ENCODE results near the gene GPR157. TPM values are rescaled to one million over a fixed set of nuclear protein-coding genes. Genes with fewer than 3 reads are reported as not detected.
"Not testable (repeated sequence)": the region's sequence is repeated elsewhere in the genome, so short reads cannot be mapped to it uniquely, and the experiment has no call there.

Gene GPR157
- total RNA-seq, 4 donors from 2014 or later, result 2.8 to 4.4 (median 4.0) TPM

DNA sequence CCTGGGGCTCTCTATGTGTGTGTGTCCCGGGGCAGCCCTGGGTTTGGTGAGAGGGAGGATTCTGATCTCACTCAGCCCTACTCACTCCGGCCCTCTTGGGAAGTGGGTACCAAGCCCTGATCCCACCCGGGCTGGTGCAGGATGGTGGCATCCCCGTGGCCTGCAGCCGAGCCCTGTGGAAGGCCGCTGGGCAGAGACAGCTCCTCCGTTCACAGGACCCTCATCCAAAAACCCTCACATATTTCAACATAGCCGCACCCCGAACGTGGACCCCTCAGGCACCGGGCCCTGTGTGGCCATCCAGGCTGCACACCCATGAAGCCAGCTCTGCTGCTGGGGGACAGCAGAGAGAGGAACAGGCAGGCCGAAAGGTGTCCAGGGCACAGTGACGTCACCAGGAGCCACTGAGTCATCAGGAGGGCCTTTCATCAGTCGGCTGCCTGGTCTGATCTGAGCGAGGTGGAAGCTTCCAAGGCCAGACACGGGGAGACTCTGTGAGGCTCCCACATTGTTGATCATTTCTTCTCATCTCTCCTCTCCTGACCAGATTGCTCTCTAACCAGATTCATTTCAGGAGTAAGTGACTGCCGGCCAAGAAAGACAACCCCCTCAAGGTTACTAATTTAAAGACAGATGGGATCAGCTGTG lies 16.2 kb upstream of the GPR157 start:
- no peak overlapping the region for H3K4me3 ChIP-seq
- TF ChIP-seq POLR2A (IDR thresholded peaks at IDR 0.05) (no peak), EP300 (IDR thresholded peaks at IDR 0.05) (no peak), POLR2AphosphoS5 (IDR thresholded peaks at IDR 0.05) (no peak), CTCF (IDR thresholded peaks at IDR 0.05) (no peak)
- peaks cover 0 to 11% (median 3%) of the 10 kb centered on the region in 3 donors for H3K4me1 ChIP-seq
- no peak overlapping the region for H3K27ac ChIP-seq
- WGBS, 2 donors (ENCODE audit: low coverage in 1 of 2), result no CpG with 5 or more reads among the region's 17 CpGs
- no peak for ATAC-seq
- no peaks in the 10 kb centered on the region for H3K36me3 ChIP-seq
- H3K27me3 ChIP-seq, result no peaks in the 10 kb centered on the region
- no peaks in the 10 kb centered on the region for H3K9me3 ChIP-seq

DNA sequence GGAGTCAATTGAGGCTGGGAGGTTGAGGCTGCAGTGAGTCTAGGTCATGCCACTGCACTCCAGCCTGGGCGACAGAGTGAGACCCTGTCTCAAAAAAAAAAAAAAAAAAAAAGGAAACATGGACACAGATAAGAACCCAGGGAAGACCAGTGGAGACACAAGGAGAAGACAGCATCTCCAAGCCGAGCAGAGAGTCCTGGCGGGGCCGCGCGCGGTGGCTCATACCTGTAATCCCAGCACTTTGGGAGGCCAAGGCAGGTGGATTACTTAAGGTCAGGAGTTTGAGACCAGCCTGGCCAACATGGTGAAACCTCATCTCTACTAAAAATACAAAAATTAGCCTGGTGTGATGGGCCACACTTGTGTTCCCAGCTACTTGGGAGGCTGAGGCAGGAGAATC lies 15.6 kb upstream of the GPR157 start:
- H3K9me3 ChIP-seq, H3K36me3 ChIP-seq, H3K4me1 ChIP-seq, H3K4me3 ChIP-seq, ATAC-seq, H3K27ac ChIP-seq, H3K27me3 ChIP-seq: not testable (repeated sequence)
- WGBS, 2 donors (ENCODE audit: low coverage in 1 of 2), result 100% methylated on average over 4 to 6 of the region's 7 CpGs

GRCh38 chr1:9143250-9143649 lies 14.3 kb upstream of the GPR157 start:
- H3K27ac ChIP-seq, result no peak overlapping the region
- TF ChIP-seq CTCF (IDR thresholded peaks at IDR 0.05) (no peak), POLR2A (IDR thresholded peaks at IDR 0.05) (no peak), EP300 (IDR thresholded peaks at IDR 0.05) (no peak), POLR2AphosphoS5 (IDR thresholded peaks at IDR 0.05) (no peak)
- H3K9me3 ChIP-seq, result no peaks in the 10 kb centered on the region
- no peaks in the 10 kb centered on the region for H3K4me1 ChIP-seq
- no peaks in the 10 kb centered on the region for H3K27me3 ChIP-seq
- no peak for ATAC-seq
- no peaks in the 10 kb centered on the region for H3K36me3 ChIP-seq
- WGBS, 2 donors (ENCODE audit: low coverage in 1 of 2), result 38 to 100% methylated on average over 2 of the region's 7 CpGs
- no peak overlapping the region for H3K4me3 ChIP-seq

GRCh38 chr1:9139930-9140329 lies 11.0 kb upstream of the GPR157 start:
- Histone ChIP-seq H3K4me1 (no peaks in the 10 kb centered on the region), H3K27ac (no peak overlapping the region), H3K36me3 (no peaks in the 10 kb centered on the region), H3K4me3 (no peak overlapping the region), H3K27me3 (no peaks in the 10 kb centered on the region), H3K9me3 (no peaks in the 10 kb centered on the region)
- no peak for TF ChIP-seq POLR2AphosphoS5 (IDR thresholded peaks at IDR 0.05)
- no peak for TF ChIP-seq POLR2A (IDR thresholded peaks at IDR 0.05)
- TF ChIP-seq CTCF (IDR thresholded peaks at IDR 0.05), result no peak
- no peak for TF ChIP-seq EP300 (IDR thresholded peaks at IDR 0.05)
- WGBS, 2 donors (ENCODE audit: low coverage in 1 of 2), result 60 to 79% methylated on average over 2 of the region's 2 CpGs
- ATAC-seq, result no peak

- no peak overlapping the region for H3K4me3 ChIP-seq
- no peak overlapping the region for H3K27ac ChIP-seq
- no peaks in the 10 kb centered on the region for H3K27me3 ChIP-seq
- TF ChIP-seq EP300 (IDR thresholded peaks at IDR 0.05) (no peak), CTCF (IDR thresholded peaks at IDR 0.05) (no peak), POLR2A (IDR thresholded peaks at IDR 0.05) (no peak), POLR2AphosphoS5 (IDR thresholded peaks at IDR 0.05) (no peak)
- WGBS, 2 donors (ENCODE audit: low coverage in 1 of 2), result 75 to 95% methylated on average over 4 of the region's 8 CpGs
- no peaks in the 10 kb centered on the region for H3K4me1 ChIP-seq
- ATAC-seq, result no peak
- no peaks in the 10 kb centered on the region for H3K9me3 ChIP-seq
- no peaks in the 10 kb centered on the region for H3K36me3 ChIP-seq
Observed at GRCh38 chr1:9136932-9137331, 8.0 kb upstream of the GPR157 start.
